ENCODE measurements around the gene ABLIM2.

GRCh38 chr4:8098506-8098905 is 60.1 kb downstream of the ABLIM2 start:
- no peak for TF ChIP-seq CTCF (IDR thresholded peaks at IDR 0.05)
- no peak for TF ChIP-seq POLR2A (IDR thresholded peaks at IDR 0.05)
